ENCODE measurements around the gene HOXC9.

DNA sequence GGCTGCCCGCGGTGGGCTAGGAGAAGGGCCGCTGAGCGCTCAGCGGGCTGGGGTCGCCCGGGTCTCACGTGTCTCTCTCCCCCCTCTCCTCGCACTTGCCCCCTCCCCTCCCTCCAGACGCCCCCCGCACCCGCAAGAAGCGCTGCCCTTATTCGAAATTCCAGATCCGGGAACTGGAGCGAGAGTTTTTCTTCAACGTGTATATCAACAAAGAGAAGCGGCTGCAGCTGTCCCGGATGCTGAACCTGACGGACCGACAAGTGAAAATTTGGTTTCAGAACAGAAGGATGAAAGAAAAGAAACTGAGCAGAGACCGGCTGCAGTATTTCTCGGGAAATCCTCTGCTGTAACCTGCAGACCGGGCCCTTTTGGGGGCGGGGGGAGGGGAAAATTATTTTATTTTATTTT is 24.9 kb upstream of the HOXC9 start:
- TF ChIP-seq POLR2A (IDR thresholded peaks at IDR 0.05) (no peak), POLR2AphosphoS5 (IDR thresholded peaks at IDR 0.05; ENCODE audit: insufficient read depth in 1 of 2, low read depth in 1 of 2) (no peak)
- TF ChIP-seq, protein P1, sequence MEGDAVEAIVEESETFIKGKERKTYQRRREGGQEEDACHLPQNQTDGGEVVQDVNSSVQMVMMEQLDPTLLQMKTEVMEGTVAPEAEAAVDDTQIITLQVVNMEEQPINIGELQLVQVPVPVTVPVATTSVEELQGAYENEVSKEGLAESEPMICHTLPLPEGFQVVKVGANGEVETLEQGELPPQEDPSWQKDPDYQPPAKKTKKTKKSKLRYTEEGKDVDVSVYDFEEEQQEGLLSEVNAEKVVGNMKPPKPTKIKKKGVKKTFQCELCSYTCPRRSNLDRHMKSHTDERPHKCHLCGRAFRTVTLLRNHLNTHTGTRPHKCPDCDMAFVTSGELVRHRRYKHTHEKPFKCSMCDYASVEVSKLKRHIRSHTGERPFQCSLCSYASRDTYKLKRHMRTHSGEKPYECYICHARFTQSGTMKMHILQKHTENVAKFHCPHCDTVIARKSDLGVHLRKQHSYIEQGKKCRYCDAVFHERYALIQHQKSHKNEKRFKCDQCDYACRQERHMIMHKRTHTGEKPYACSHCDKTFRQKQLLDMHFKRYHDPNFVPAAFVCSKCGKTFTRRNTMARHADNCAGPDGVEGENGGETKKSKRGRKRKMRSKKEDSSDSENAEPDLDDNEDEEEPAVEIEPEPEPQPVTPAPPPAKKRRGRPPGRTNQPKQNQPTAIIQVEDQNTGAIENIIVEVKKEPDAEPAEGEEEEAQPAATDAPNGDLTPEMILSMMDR (IDR thresholded peaks at IDR 0.05) = no peak
